ENCODE measurements around the gene C1QTNF8.

- TF ChIP-seq CTCF (CRISPR knock-in tag; IDR thresholded peaks at IDR 0.05) = no peak
- no peak for TF ChIP-seq ARNT (IDR thresholded peaks at IDR 0.05)
- no peak for TF ChIP-seq NR2F2 (IDR thresholded peaks at IDR 0.05; ENCODE audit: borderline replicate concordance, low read depth)
- TF ChIP-seq ZMAT5 (CRISPR knock-in tag; IDR thresholded peaks at IDR 0.05; ENCODE audit: borderline replicate concordance, low read depth) = no peak
Measured at GRCh38 chr16:1133271-1133670, 37.2 kb upstream of the C1QTNF8 start.
